Panc1 (cell line): ENCODE measurements around the gene AACS. TPM values are rescaled to one million over a fixed set of nuclear protein-coding genes. Genes with fewer than 3 reads are reported as not detected.

Source experiments
- ATAC-seq: fragments of 200-7000 bp; cut with Tn5 transposase; 2 replicates; pipeline ENCODE4 v1.9.1; 2020; ENCODE audit warnings: mild to moderate bottlenecking, moderate library complexity
- BruUV-seq: library from RNA; stranded (reverse); fragments of 400-500 nt; replicated peaks from 2 replicates; lab custom pipeline; 2021; lab: Mats Ljungman, UMichigan
- CTCF ChIA-PET: fragments of 300-600 bp; sonication (Branson Sonifier 250); formaldehyde crosslinking; loops from one replicate; lab custom pipeline; 2022; ENCODE audit warnings: antibody characterized with exemption; lab: Charles Lee
- POLR2A ChIA-PET: fragments of 300-600 bp; sonication (Branson Sonifier 250); formaldehyde crosslinking; loops from one replicate; lab custom pipeline; 2022; ENCODE audit warnings: antibody characterized with exemption; lab: Charles Lee
- DNase-seq: peaks from one replicate; pipeline ENCODE4 v3.0.0-alpha.2; 2010; ENCODE audit warnings: low read depth, low spot score
- H3K27ac ChIP-seq: 2 replicates; pipeline ENCODE4 v1.5.1; 2011; ENCODE audit warnings: mild to moderate bottlenecking, low read length, inconsistent platforms
- H3K27me3 ChIP-seq: fragments of 200-500 bp; sonication (Bioruptor generic); 2 replicates; pipeline ENCODE4 v1.6.0; 2014; ENCODE audit warnings: low read length, inconsistent platforms; ENCODE audit not compliant: control insufficient read depth, insufficient read depth
- H3K36me3 ChIP-seq: fragments of 200-500 bp; sonication (Bioruptor generic); 2 replicates; pipeline ENCODE4 v1.5.1; 2014; ENCODE audit warnings: inconsistent platforms, mild to moderate bottlenecking, low read length, moderate library complexity; ENCODE audit not compliant: control insufficient read depth, insufficient read depth
- H3K4me1 ChIP-seq: 2 replicates; pipeline ENCODE4 v1.5.1; 2011; ENCODE audit warnings: inconsistent platforms, mild to moderate bottlenecking, low read length, moderate library complexity; ENCODE audit not compliant: control insufficient read depth, insufficient read depth
- H3K4me3 ChIP-seq, 2 experiments: 2 replicates each; pipeline ENCODE4 v1.5.1; 2011 to 2012; ENCODE audit warnings: low read depth in 2 of 2, low read length in 2 of 2, mild to moderate bottlenecking in 2 of 2, inconsistent platforms in 1 of 2, moderate library complexity in 1 of 2
- H3K9me3 ChIP-seq: fragments of 200-500 bp; sonication (Bioruptor generic); 2 replicates; pipeline ENCODE4 v1.5.1; 2014; ENCODE audit warnings: low read depth, mild to moderate bottlenecking, inconsistent platforms, low read length, moderate library complexity; ENCODE audit not compliant: control insufficient read depth, insufficient read depth
- CTCF ChIP-seq: fragments of 450-650 bp; IDR thresholded peaks from 2 replicates; pipeline ENCODE4 v1.5.1; 2017; ENCODE audit warnings: mild to moderate bottlenecking
- POLR2AphosphoS5 ChIP-seq: IDR thresholded peaks from 2 replicates; pipeline ENCODE4 v1.6.1; 2012; ENCODE audit warnings: mild to moderate bottlenecking, low read depth, low read length, moderate library complexity
- REST ChIP-seq, 2 experiments: IDR thresholded peaks; 2 replicates each; pipeline ENCODE4 v1.6.1; 2011 to 2012; ENCODE audit warnings: low read depth in 2 of 2, control low read depth in 1 of 2, low read length in 1 of 2, mild to moderate bottlenecking in 1 of 2, moderate library complexity in 1 of 2; ENCODE audit not compliant: insufficient read depth in 1 of 2
- SIN3A ChIP-seq: IDR thresholded peaks from 2 replicates; pipeline ENCODE4 v1.6.1; 2012; ENCODE audit warnings: low read depth, mild to moderate bottlenecking, low read length, moderate library complexity, borderline replicate concordance; ENCODE audit not compliant: insufficient read depth
- TCF7L2 ChIP-seq: IDR thresholded peaks from 2 replicates; pipeline ENCODE4 v1.6.1; 2011; ENCODE audit warnings: mild to moderate bottlenecking, low read depth, low read length, inconsistent platforms
- in situ Hi-C: cut with HindIII; loops from 2 replicates; pipeline ENCODE4 v1.10.0; 2016; ENCODE audit warnings: low sequenced_read_pairs, low pct_unique_long_range_greater_than_20kb
- intact Hi-C: fragments of 100-400 bp; cut with micrococcal nuclease; formaldehyde crosslinking; loops from one replicate; pipeline ENCODE4 v1.10.0; 2022; ENCODE audit not compliant: unreplicated experiment
- total RNA-seq: library from RNA; stranded (reverse); gene quantifications from one replicate; pipeline ENCODE4 v1.2.1, GENCODE V29; 2021; ENCODE audit not compliant: unreplicated experiment

AACS gene
- total RNA-seq, 1 experiment from 2014 or later = 34.7 TPM

- CTCF ChIA-PET = interaction anchor here (0.5 kb wide), 1 partner anchor 11 kb away, joined by 3 read pairs; no protein-coding TSS in a partner anchor
- intact Hi-C loops = no loop called here
These were observed 107.1 kb downstream of the AACS start for GRCh38 chr12:125172231-125172850.

GRCh38 chr12:125175576-125175975 is 110.3 kb downstream of the AACS start:
- Histone ChIP-seq H3K36me3 (no peaks in the 10 kb centered on the region), H3K9me3 (no peaks in the 10 kb centered on the region), H3K4me1 (no peaks in the 10 kb centered on the region), H3K27ac (no peak overlapping the region), H3K27me3 (peaks cover 8% of the 10 kb centered on the region; the same call in 1 of the 2 replicates), H3K4me3 (no peak overlapping the region)
- ATAC-seq = no peak
- ChIA-PET CTCF (no interaction called here), POLR2A (interaction anchor here (0.6 kb wide), 1 partner anchor 1792 kb away, joined by 4 read pairs; the partner anchor contains the start of gene KMT5A)
- in situ Hi-C loops = no loop called here
- DNase-seq = no peak
- TF ChIP-seq SIN3A (no peak), CTCF (no peak), TCF7L2 (no peak), POLR2AphosphoS5 (no peak), REST (IDR thresholded peaks at IDR 0.05; ENCODE audit: insufficient read depth in 1 of 2, low read depth in 2 of 2, low read length in 1 of 2) (no peak)
- BruUV-seq = no TSS peak
- intact Hi-C loops = no loop called here

More at GRCh38 chr12:125172231-125172850, 107.1 kb downstream of the AACS start:
- ATAC-seq = no peak
- BruUV-seq = no TSS peak
- Histone ChIP-seq H3K4me1 (no peaks in the 10 kb centered on the region), H3K36me3 (no peaks in the 10 kb centered on the region), H3K27ac (no peak overlapping the region), H3K27me3 (0 out of 2 replicates have a peak, but pooled peaks cover 2% of the 10 kb centered on the region), H3K4me3 (no peak overlapping the region), H3K9me3 (no peaks in the 10 kb centered on the region)
- in situ Hi-C loops = no loop called here
- DNase-seq = no peak
- no peak for TF ChIP-seq TCF7L2
- no peak for TF ChIP-seq POLR2AphosphoS5
- no peak for TF ChIP-seq REST (IDR thresholded peaks at IDR 0.05; ENCODE audit: insufficient read depth in 1 of 2, low read depth in 2 of 2, low read length in 1 of 2)
- no peak for TF ChIP-seq SIN3A
- TF ChIP-seq CTCF = no peak
- POLR2A ChIA-PET = no interaction called here
